Endothelial cell of umbilical vein (primary cell): ENCODE data around the gene SLF1. TPM values are rescaled to one million over a fixed set of nuclear protein-coding genes. Genes with fewer than 3 reads are reported as not detected.

ENCODE experiments used
- BruUV-seq: library from RNA; stranded (reverse); fragments of 400-500 nt; replicated peaks from 2 replicates; lab custom pipeline; 2021; lab: Mats Ljungman, UMichigan
- CTCF ChIA-PET: fragments of 300-600, 350-600 bp; sonication (Branson Sonifier 250); formaldehyde crosslinking; loops from one replicate; lab custom pipeline; 2021; ENCODE audit warnings: antibody characterized with exemption, inconsistent platforms; lab: Charles Lee
- POLR2A ChIA-PET: fragments of 300-600, 350-600 bp; sonication (Branson Sonifier 250); formaldehyde crosslinking; loops from one replicate; lab custom pipeline; 2021; ENCODE audit warnings: antibody characterized with exemption, inconsistent platforms; lab: Charles Lee
- DNase-seq: peaks from one replicate; pipeline ENCODE4 v3.0.0-alpha.2; 2011; ENCODE audit warnings: low read depth, low spot score
- FAIRE-seq: peaks from 2 replicates; lab custom pipeline; 2011; peaks lifted over from hg19 to GRCh38; lab: Jason Lieb, UNC
- H2AFZ ChIP-seq: 2 replicates; pipeline ENCODE4 v1.6.0; 2012; ENCODE audit warnings: low read depth, low read length, control low read depth, inconsistent platforms
- H3K27ac ChIP-seq: 2 replicates; pipeline ENCODE4 v1.5.1; 2011; ENCODE audit warnings: low read depth, mild to moderate bottlenecking, control low read depth, low read length, moderate library complexity; ENCODE audit not compliant: insufficient read depth
- H3K27me3 ChIP-seq, 2 experiments: 2 replicates each; pipeline versions ENCODE4 v1.6.0 to v1.6.1; 2011; ENCODE audit warnings: low read length in 2 of 2, mixed read lengths in 1 of 2; ENCODE audit not compliant: control insufficient read depth in 2 of 2, insufficient read depth in 2 of 2
- H3K36me3 ChIP-seq, 2 experiments: 2 replicates in 1 of 2; 3 replicates in 1 of 2; pipeline ENCODE4 v1.5.1; 2011; ENCODE audit warnings: low read length in 2 of 2, mild to moderate bottlenecking in 1 of 2, moderate library complexity in 1 of 2; ENCODE audit not compliant: control insufficient read depth in 2 of 2, insufficient read depth in 2 of 2; ENCODE audit errors: extremely low read depth in 1 of 2
- H3K4me1 ChIP-seq: 3 replicates; pipeline ENCODE4 v1.5.1; 2011; ENCODE audit warnings: mild to moderate bottlenecking, low read length; ENCODE audit not compliant: control insufficient read depth, insufficient read depth; ENCODE audit errors: extremely low read depth
- H3K4me2 ChIP-seq: 2 replicates; pipeline ENCODE4 v1.6.1; 2011; ENCODE audit warnings: low read length, control low read depth, mixed read lengths; ENCODE audit not compliant: insufficient read depth
- H3K4me3 ChIP-seq, 3 experiments: fragments of 200-600 bp in 1 of 3; sonication (generic), shearing (Covaris generic) in 1 of 3; replicated peaks in 1 of 3; 2 replicates each; pipeline ENCODE4 v1.5.1; 2011 to 2016; ENCODE audit warnings: control low read depth in 3 of 3, low read length in 3 of 3, mild to moderate bottlenecking in 2 of 3, inconsistent platforms in 1 of 3, low read depth in 1 of 3, moderate library complexity in 1 of 3; ENCODE audit not compliant: insufficient read depth in 1 of 3
- H3K79me2 ChIP-seq: 2 replicates; pipeline ENCODE4 v1.6.0; 2012; ENCODE audit warnings: low read length, inconsistent platforms; ENCODE audit not compliant: control insufficient read depth, insufficient read depth
- H3K9ac ChIP-seq: replicated peaks from 2 replicates; pipeline ENCODE3; 2011; ENCODE audit warnings: low read length, control low read depth; ENCODE audit not compliant: insufficient read depth; ENCODE audit errors: extremely low read depth
- H3K9me1 ChIP-seq: replicated peaks from 3 replicates; pipeline ENCODE4 v1.6.0; 2011; ENCODE audit warnings: mild to moderate bottlenecking, low read length; ENCODE audit not compliant: control insufficient read depth, insufficient read depth; ENCODE audit errors: extremely low read depth
- H3K9me3 ChIP-seq: replicated peaks from 2 replicates; pipeline ENCODE4 v1.5.1; 2012; ENCODE audit warnings: low read length, inconsistent platforms; ENCODE audit not compliant: control insufficient read depth, insufficient read depth
- H4K20me1 ChIP-seq: replicated peaks from 2 replicates; pipeline ENCODE3; 2011; ENCODE audit warnings: mild to moderate bottlenecking, low read length; ENCODE audit not compliant: control insufficient read depth, insufficient read depth; ENCODE audit errors: extremely low read depth
- CTCF ChIP-seq, 2 donors: IDR thresholded peaks; 1 replicate in 1 of 2; 2 replicates in 1 of 2; pipeline ENCODE4 v1.5.1; 2011; ENCODE audit warnings: low read length in 2 of 2, mild to moderate bottlenecking in 2 of 2, moderate library complexity in 2 of 2, control low read depth in 1 of 2, inconsistent platforms in 1 of 2, low read depth in 1 of 2; ENCODE audit not compliant: insufficient read depth in 1 of 2; ENCODE audit errors: extremely low read depth in 1 of 2
- GATA2 ChIP-seq: IDR thresholded peaks from 2 replicates; pipeline ENCODE4 v1.7.0; 2011; ENCODE audit warnings: low read depth, mild to moderate bottlenecking, moderate library complexity, mixed read lengths, low read length; ENCODE audit not compliant: insufficient read length, insufficient read depth
- JUN ChIP-seq: IDR thresholded peaks from 2 replicates; pipeline ENCODE4 v1.6.1; 2011; ENCODE audit warnings: borderline replicate concordance, low read depth; ENCODE audit not compliant: insufficient read length, insufficient read depth
- MYC ChIP-seq: IDR thresholded peaks from one replicate; pipeline ENCODE4 v1.6.1; 2011; ENCODE audit warnings: mild to moderate bottlenecking, low read depth, low read length
- POLR2A ChIP-seq: IDR thresholded peaks from 2 replicates; pipeline ENCODE4 v1.6.1; 2012; ENCODE audit warnings: low read depth, mild to moderate bottlenecking, control low read depth, low read length
- POLR2AphosphoS5 ChIP-seq: IDR thresholded peaks from 2 replicates; pipeline ENCODE4 v1.6.1; 2012; ENCODE audit warnings: low read depth, mild to moderate bottlenecking, control low read depth, low read length, moderate library complexity; ENCODE audit not compliant: insufficient read depth
- dilution Hi-C: fragments of 300-500 bp; cut with MboI; formaldehyde crosslinking; loops from one replicate; pipeline ENCODE4 v1.15.0; 2019; ENCODE audit warnings: low sequenced_read_pairs; ENCODE audit not compliant: extremely low pct_ligation_motif_present
- intact Hi-C: fragments of 100-400 bp; cut with micrococcal nuclease; formaldehyde crosslinking; loops from one replicate; pipeline ENCODE4 v1.10.0; 2022
- polyA plus RNA-seq, 4 experiments: library from polyadenylated mRNA; depleted of rRNA in 3 of 4; stranded (reverse) in 3 of 4; unstranded in 1 of 4; fragments of >200 nt; gene quantifications; 2 replicates each; pipeline versions ENCODE4 v1.2.1 to v1.2.3, GENCODE V29; 2011 to 2012; ENCODE audit warnings: missing spikeins in 1 of 4
- total RNA-seq: library from RNA; stranded (reverse); gene quantifications from 2 replicates; pipeline ENCODE4 v1.2.3, GENCODE V29; 2021

The SLF1 gene
- total and polyA plus RNA-seq, 2 donors (not counting 3 experiments of a cell fraction or from before 2014, with no cell fraction given), result 1.4 to 8.5 TPM

GRCh38 chr5:94702729-94703128, 84.3 kb downstream of the SLF1 start:
- no TSS peak for BruUV-seq
- Histone ChIP-seq H3K79me2 (no peaks in the 10 kb centered on the region), H4K20me1 (no peaks in the 10 kb centered on the region), H2AFZ (no peak overlapping the region), H3K27me3 (no peaks in the 10 kb centered on the region), H3K36me3 (peaks cover 0 to 4% of the 10 kb centered on the region in 2 experiments), H3K4me2 (no peak overlapping the region), H3K27ac (no peak overlapping the region), H3K9me1 (no peaks in the 10 kb centered on the region), H3K9ac (no peak overlapping the region), H3K9me3 (no peaks in the 10 kb centered on the region), H3K4me3 (no peak overlapping the region), H3K4me1 (no peaks in the 10 kb centered on the region)
- dilution Hi-C loops, result no loop called here
- no peak for DNase-seq
- CTCF ChIA-PET, result no interaction called here
- intact Hi-C loops, result no loop called here
- TF ChIP-seq POLR2A (no peak), GATA2 (no peak)
- no peak for FAIRE-seq
- POLR2A ChIA-PET, result no interaction called here

GRCh38 chr5:94705427-94705826, 87.0 kb downstream of the SLF1 start:
- H4K20me1 ChIP-seq, result no peaks in the 10 kb centered on the region
- no peak for TF ChIP-seq CTCF (IDR thresholded peaks at IDR 0.05; ENCODE audit: extremely low read depth in 1 of 2, insufficient read depth in 1 of 2, low read depth in 1 of 2, low read length in 2 of 2)
- no peak for TF ChIP-seq POLR2A
- no peak for TF ChIP-seq JUN
- no peak for TF ChIP-seq POLR2AphosphoS5
- TF ChIP-seq MYC, result no peak
- FAIRE-seq (no peak), DNase-seq (no peak)
- no peak overlapping the region for H3K4me2 ChIP-seq
- ChIA-PET CTCF (no interaction called here), POLR2A (no interaction called here)
- no peaks in the 10 kb centered on the region for H3K27me3 ChIP-seq
- no TSS peak for BruUV-seq
- H3K4me1 ChIP-seq, result no peaks in the 10 kb centered on the region
- H3K4me3 ChIP-seq, result no peak overlapping the region
- peaks cover 2 to 10% of the 10 kb centered on the region in 2 experiments for H3K36me3 ChIP-seq
- H3K9me1 ChIP-seq, result no peaks in the 10 kb centered on the region
- no peak overlapping the region for H3K27ac ChIP-seq
- no peaks in the 10 kb centered on the region for H3K9me3 ChIP-seq
- dilution Hi-C loops, result no loop called here
- intact Hi-C loops, result no loop called here
- H3K79me2 ChIP-seq, result no peaks in the 10 kb centered on the region
- no peak overlapping the region for H2AFZ ChIP-seq
- no peak overlapping the region for H3K9ac ChIP-seq
